ENCODE data around the gene RFX4.

The RFX4 gene

GRCh38 chr12:106767206-106767605 is 184.4 kb downstream of the RFX4 start:
- peak; percentile 52 for DNase-seq (ENCODE audit: low spot score)

- DNase-seq (ENCODE audit: low spot score) = peak; percentile 81
Observed at GRCh38 chr12:106767954-106768822, 185.4 kb downstream of the RFX4 start.

GRCh38 chr12:106769078-106769477 is 186.3 kb downstream of the RFX4 start:
- DNase-seq (ENCODE audit: low spot score) = peak; percentile 80

- DNase-seq (ENCODE audit: low spot score) = no peak
Observed at GRCh38 chr12:106769546-106769945, 186.7 kb downstream of the RFX4 start.

- no peak for DNase-seq (ENCODE audit: low spot score)
Observed at GRCh38 chr12:106771425-106771824, 188.6 kb downstream of the RFX4 start.

GRCh38 chr12:106773286-106774004 is 190.6 kb downstream of the RFX4 start:
- no peak for DNase-seq (ENCODE audit: low spot score)

- peak; percentile 99 for DNase-seq (ENCODE audit: low spot score)
Observed at GRCh38 chr12:106774005-106774807, 191.4 kb downstream of the RFX4 start, which contains the start of gene RIC8B. TSS of gene RIC8B (plus strand) at chr12:106774682. CDS start at chr12:106774746, 64 bp downstream.

- no peak for DNase-seq (ENCODE audit: low spot score)
Observed at GRCh38 chr12:106774808-106775524, 192.2 kb downstream of the RFX4 start.

- DNase-seq (ENCODE audit: low spot score) = no peak
Observed at GRCh38 chr12:106776897-106777296, 194.1 kb downstream of the RFX4 start.

- DNase-seq (ENCODE audit: low spot score) = no peak
Observed at GRCh38 chr12:106780010-106780631, 197.3 kb downstream of the RFX4 start.

GRCh38 chr12:106782619-106783018 is 199.8 kb downstream of the RFX4 start:
- DNase-seq (ENCODE audit: low spot score) = no peak

- DNase-seq (ENCODE audit: low spot score) = no peak
Observed at GRCh38 chr12:106783515-106783914, 200.7 kb downstream of the RFX4 start.

GRCh38 chr12:106790020-106790419 is 207.2 kb downstream of the RFX4 start:
- DNase-seq (ENCODE audit: low spot score) = no peak

GRCh38 chr12:106791531-106791930 is 208.7 kb downstream of the RFX4 start:
- DNase-seq (ENCODE audit: low spot score) = no peak

GRCh38 chr12:106794369-106794768 is 211.6 kb downstream of the RFX4 start:
- DNase-seq (ENCODE audit: low spot score) = no peak

GRCh38 chr12:106801167-106801708 is 218.4 kb downstream of the RFX4 start:
- DNase-seq (ENCODE audit: low spot score) = no peak

GRCh38 chr12:106801830-106802533 is 219.2 kb downstream of the RFX4 start:
- DNase-seq (ENCODE audit: low spot score) = no peak

- no peak for DNase-seq (ENCODE audit: low spot score)
Observed at GRCh38 chr12:106804668-106805067, 221.9 kb downstream of the RFX4 start.
